ENCODE results near the gene PHLDA3. TPM values are rescaled to one million over a fixed set of nuclear protein-coding genes. Genes with fewer than 3 reads are reported as not detected.

The PHLDA3 gene
- total RNA-seq, 2 donors from 2014 or later = 13.1 to 21.2 TPM

GRCh38 chr1:201443747-201444146 lies 25.2 kb downstream of the PHLDA3 start:
- Histone ChIP-seq H3K27me3 (no peaks in the 10 kb centered on the region), H3K4me3 (no peak overlapping the region), H3K4me1 (no peaks in the 10 kb centered on the region), H3K27ac (no peak overlapping the region), H3K36me3 (no peaks in the 10 kb centered on the region), H3K9ac (ENCODE audit: low read depth in 2 of 2, low read length in 2 of 2) (no peak overlapping the region), H3K9me3 (no peaks in the 10 kb centered on the region)
- TF ChIP-seq, protein P1, sequence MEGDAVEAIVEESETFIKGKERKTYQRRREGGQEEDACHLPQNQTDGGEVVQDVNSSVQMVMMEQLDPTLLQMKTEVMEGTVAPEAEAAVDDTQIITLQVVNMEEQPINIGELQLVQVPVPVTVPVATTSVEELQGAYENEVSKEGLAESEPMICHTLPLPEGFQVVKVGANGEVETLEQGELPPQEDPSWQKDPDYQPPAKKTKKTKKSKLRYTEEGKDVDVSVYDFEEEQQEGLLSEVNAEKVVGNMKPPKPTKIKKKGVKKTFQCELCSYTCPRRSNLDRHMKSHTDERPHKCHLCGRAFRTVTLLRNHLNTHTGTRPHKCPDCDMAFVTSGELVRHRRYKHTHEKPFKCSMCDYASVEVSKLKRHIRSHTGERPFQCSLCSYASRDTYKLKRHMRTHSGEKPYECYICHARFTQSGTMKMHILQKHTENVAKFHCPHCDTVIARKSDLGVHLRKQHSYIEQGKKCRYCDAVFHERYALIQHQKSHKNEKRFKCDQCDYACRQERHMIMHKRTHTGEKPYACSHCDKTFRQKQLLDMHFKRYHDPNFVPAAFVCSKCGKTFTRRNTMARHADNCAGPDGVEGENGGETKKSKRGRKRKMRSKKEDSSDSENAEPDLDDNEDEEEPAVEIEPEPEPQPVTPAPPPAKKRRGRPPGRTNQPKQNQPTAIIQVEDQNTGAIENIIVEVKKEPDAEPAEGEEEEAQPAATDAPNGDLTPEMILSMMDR (IDR thresholded peaks at IDR 0.05) = no peak
- DNase-seq = no peak
- intact Hi-C loops (cut with DNase I) = loop anchor here (5.0 kb wide), 1 partner anchor 69 kb away; no protein-coding TSS in a partner anchor

GRCh38 chr1:201436969-201437368 lies 32.0 kb downstream of the PHLDA3 start:
- no peaks in the 10 kb centered on the region for H3K9me3 ChIP-seq
- H3K4me1 ChIP-seq = no peaks in the 10 kb centered on the region
- H3K9ac ChIP-seq (ENCODE audit: low read depth in 2 of 2, low read length in 2 of 2) = no peak overlapping the region
- intact Hi-C loops (cut with DNase I) = no loop called here
- no peak overlapping the region for H3K4me3 ChIP-seq
- H3K36me3 ChIP-seq = no peaks in the 10 kb centered on the region
- TF ChIP-seq, protein P1 (IDR thresholded peaks at IDR 0.05) = no peak
- no peaks in the 10 kb centered on the region for H3K27me3 ChIP-seq
- H3K27ac ChIP-seq = no peak overlapping the region
- DNase-seq = no peak

GRCh38 chr1:201436393-201436792 lies 32.6 kb downstream of the PHLDA3 start:
- no peak overlapping the region for H3K9ac ChIP-seq (ENCODE audit: low read depth in 2 of 2, low read length in 2 of 2)
- no peak overlapping the region for H3K27ac ChIP-seq
- H3K27me3 ChIP-seq = no peaks in the 10 kb centered on the region

DNA sequence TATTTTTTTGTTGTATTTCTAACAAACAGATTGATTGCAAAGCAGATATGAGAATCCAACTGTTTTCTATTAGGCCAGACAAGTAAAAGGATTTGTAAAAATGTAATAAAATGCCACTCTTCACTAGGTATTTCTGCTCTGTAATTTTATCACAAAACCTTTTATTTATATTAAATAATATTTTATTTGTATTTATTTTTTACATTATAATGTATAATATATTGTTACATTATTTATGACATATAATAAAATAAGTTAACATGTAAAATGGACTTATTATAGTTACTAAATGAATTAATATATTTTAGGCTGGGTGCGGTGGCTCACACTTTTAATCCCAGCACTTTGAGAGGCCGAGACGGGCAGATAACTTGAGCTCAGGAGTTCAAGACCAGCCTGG lies 34.7 kb downstream of the PHLDA3 start:
- no peaks in the 10 kb centered on the region for H3K27me3 ChIP-seq
- no peaks in the 10 kb centered on the region for H3K36me3 ChIP-seq
- H3K4me1 ChIP-seq = no peaks in the 10 kb centered on the region
- DNase-seq = no peak
- H3K27ac ChIP-seq = no peak overlapping the region
- intact Hi-C loops (cut with DNase I) = no loop called here
- H3K9ac ChIP-seq (ENCODE audit: low read depth in 2 of 2, low read length in 2 of 2) = no peak overlapping the region
- H3K9me3 ChIP-seq = no peaks in the 10 kb centered on the region
- TF ChIP-seq, protein P1 (IDR thresholded peaks at IDR 0.05) = no peak
- no peak overlapping the region for H3K4me3 ChIP-seq

More at GRCh38 chr1:201436393-201436792, 32.6 kb downstream of the PHLDA3 start:
- intact Hi-C loops (cut with DNase I) = no loop called here
- no peak for DNase-seq
- Histone ChIP-seq H3K4me1 (no peaks in the 10 kb centered on the region), H3K9me3 (no peaks in the 10 kb centered on the region), H3K36me3 (no peaks in the 10 kb centered on the region), H3K4me3 (no peak overlapping the region)
- TF ChIP-seq, protein P1 (IDR thresholded peaks at IDR 0.05) = no peak

GRCh38 chr1:201433609-201434008 lies 35.4 kb downstream of the PHLDA3 start:
- intact Hi-C loops (cut with DNase I) = no loop called here

More at GRCh38 chr1:201433609-201434008, 35.4 kb downstream of the PHLDA3 start:
- Histone ChIP-seq H3K36me3 (no peaks in the 10 kb centered on the region), H3K9ac (ENCODE audit: low read depth in 2 of 2, low read length in 2 of 2) (no peak overlapping the region), H3K9me3 (no peaks in the 10 kb centered on the region), H3K27ac (no peak overlapping the region), H3K4me1 (no peaks in the 10 kb centered on the region), H3K4me3 (no peak overlapping the region), H3K27me3 (no peaks in the 10 kb centered on the region)
- TF ChIP-seq, protein P1 (IDR thresholded peaks at IDR 0.05) = no peak
- DNase-seq = no peak
